Fibroblast of pulmonary artery (primary cell): ENCODE data around the gene CA10.

Experiments used
- DNase-seq: peaks from one replicate; pipeline ENCODE4 v3.0.0-alpha.2; 2010; ENCODE audit warnings: low read depth
- H3K4me3 ChIP-seq: replicated peaks from 2 replicates; pipeline ENCODE4 v1.5.1; 2011; ENCODE audit warnings: low read depth, mild to moderate bottlenecking, control low read depth, low read length, moderate library complexity
- TF ChIP-seq, protein P1 (sequence below): IDR thresholded peaks from 2 replicates; pipeline ENCODE4 v1.5.1; 2011; ENCODE audit warnings: mild to moderate bottlenecking, control low read depth, low read length, inconsistent platforms; ENCODE audit errors: missing control alignments

Gene CA10

DNA sequence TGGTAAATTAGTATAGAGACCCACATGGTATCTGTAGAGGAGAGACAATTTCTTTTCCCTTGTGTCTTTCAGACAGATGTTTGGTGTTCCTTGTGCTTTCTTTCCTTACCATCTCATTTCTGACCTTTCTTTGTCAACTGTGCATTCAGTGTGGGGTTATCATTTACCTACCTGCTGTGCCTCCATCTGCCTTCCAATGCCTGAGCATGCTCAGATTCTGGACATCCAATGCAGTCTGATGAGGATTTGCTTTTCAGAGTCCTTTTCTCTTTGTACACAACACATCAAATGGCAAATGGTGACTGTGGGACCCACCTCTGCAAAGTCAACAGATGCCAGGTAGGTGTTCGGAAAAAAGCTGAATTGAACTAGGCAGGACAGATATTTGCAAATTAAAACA lies 364.8 kb downstream of the CA10 start:
- DNase-seq = no peak
- TF ChIP-seq, protein P1, sequence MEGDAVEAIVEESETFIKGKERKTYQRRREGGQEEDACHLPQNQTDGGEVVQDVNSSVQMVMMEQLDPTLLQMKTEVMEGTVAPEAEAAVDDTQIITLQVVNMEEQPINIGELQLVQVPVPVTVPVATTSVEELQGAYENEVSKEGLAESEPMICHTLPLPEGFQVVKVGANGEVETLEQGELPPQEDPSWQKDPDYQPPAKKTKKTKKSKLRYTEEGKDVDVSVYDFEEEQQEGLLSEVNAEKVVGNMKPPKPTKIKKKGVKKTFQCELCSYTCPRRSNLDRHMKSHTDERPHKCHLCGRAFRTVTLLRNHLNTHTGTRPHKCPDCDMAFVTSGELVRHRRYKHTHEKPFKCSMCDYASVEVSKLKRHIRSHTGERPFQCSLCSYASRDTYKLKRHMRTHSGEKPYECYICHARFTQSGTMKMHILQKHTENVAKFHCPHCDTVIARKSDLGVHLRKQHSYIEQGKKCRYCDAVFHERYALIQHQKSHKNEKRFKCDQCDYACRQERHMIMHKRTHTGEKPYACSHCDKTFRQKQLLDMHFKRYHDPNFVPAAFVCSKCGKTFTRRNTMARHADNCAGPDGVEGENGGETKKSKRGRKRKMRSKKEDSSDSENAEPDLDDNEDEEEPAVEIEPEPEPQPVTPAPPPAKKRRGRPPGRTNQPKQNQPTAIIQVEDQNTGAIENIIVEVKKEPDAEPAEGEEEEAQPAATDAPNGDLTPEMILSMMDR = no peak
- H3K4me3 ChIP-seq = no peak overlapping the region

DNA sequence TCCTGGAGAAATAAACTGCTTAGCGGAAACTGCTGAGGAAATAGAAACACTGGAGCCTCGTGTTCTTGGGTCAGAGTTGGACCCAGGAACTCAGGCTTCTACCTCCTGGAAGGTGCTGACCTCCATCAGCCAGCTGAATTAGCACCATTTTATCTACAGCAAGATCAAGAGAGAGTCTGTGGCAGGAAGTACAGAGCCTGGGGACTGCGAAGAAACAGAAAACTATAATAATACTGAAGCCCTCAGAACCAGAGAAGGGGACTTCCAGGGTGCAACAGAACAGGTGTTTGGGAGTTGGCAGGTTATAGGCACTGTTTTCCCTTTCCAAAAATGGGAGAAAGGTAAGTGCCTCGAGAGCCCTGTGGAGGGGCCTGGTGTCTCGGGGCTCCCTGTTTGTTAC lies 379.7 kb downstream of the CA10 start:
- no peak for DNase-seq
- H3K4me3 ChIP-seq = no peak overlapping the region
- TF ChIP-seq, protein P1 = no peak

DNA sequence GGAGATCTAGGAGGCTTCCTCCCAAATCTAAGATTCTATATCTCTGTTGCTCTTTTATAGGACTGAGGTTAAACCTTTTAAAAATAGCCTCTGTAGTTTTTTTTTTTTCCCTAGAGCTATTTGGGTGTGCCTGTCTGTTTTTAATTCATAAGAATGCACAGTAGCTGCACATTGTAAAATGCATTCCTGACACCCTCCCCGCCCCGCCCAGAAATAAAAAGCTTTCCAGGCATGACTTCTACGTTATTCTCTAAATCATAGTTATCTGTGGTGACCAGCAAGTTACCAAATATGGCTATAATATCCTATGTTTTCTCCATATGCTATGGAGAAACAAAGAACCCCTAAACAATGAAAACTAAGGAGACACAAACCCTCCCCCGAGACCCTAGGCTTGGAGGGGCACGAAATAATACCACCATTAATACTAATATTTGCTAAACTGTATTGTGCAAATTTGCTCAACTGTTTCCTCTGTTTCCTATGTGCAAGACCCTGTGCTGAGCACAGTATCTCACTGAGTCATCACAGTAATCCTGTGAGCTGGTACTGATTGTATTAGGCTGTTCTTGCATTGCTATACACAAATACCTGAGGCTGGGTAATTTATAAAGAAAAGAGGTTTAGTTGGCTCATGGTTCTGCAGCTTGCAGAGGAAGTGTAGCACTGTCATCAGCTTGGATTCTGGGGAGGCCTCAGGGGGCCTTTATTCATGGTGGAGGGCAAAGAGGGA lies 388.3 kb downstream of the CA10 start:
- no peak for DNase-seq
- TF ChIP-seq, protein P1 = no peak
- no peak overlapping the region for H3K4me3 ChIP-seq

DNA sequence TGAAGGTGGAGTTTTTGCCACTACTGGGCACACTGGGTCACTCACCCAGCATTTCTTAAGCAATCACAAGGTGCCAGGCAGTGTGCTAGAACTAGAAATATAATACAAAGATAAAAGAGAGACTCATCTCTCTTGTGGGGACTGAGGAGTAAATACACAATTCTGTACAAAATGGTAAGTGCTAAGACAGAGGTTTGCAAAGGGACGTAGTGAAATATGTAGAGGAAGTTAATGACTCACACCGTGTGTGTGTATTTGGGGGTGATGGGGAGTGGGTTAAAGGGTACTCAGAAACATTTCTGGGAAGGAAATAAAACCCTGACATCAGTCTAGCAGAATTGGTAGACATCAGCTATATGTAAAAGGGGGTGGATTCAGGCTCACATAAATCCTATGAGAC lies 389.3 kb downstream of the CA10 start:
- DNase-seq = no peak
- TF ChIP-seq, protein P1 = no peak
- H3K4me3 ChIP-seq = no peak overlapping the region

DNA sequence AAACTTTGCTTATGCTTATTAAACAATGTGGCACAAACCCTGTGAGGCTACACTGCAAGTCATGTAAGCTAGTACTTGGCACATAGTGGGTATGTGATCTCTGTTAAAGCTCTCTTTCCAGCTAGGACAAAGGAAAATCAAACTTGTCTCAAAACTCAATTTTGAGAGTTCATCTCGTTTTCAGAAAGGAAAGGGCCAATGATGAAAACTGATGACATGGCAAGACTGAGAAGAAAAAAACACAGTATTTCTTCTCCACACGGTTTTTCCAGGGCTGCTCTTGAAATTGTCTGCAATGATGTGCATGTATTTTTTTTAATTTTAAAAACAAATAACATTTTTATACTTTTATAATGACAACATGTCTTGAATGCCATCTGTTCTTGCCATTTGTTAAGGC lies 389.8 kb downstream of the CA10 start:
- no peak overlapping the region for H3K4me3 ChIP-seq
- TF ChIP-seq, protein P1 = no peak
- no peak for DNase-seq

DNA sequence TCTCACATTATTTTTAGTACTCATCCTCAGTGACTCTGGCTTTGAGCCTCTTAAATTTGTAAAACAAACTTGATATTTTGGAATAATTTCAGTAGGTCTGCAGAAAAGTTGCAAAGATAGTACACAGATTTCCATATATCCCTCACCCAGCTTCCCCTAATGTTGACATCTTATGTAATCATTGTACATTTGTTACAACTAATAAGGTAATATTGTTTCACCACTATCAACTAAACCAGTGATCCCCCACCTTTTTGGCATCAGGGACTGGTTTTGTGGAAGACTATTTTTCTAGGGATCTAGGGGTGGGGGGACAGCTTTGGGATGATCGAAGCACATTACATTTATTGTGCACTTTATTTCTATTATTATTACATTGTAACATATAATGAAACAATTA lies 391.2 kb downstream of the CA10 start:
- no peak for DNase-seq
- TF ChIP-seq, protein P1 = no peak
- H3K4me3 ChIP-seq = no peak overlapping the region

DNA sequence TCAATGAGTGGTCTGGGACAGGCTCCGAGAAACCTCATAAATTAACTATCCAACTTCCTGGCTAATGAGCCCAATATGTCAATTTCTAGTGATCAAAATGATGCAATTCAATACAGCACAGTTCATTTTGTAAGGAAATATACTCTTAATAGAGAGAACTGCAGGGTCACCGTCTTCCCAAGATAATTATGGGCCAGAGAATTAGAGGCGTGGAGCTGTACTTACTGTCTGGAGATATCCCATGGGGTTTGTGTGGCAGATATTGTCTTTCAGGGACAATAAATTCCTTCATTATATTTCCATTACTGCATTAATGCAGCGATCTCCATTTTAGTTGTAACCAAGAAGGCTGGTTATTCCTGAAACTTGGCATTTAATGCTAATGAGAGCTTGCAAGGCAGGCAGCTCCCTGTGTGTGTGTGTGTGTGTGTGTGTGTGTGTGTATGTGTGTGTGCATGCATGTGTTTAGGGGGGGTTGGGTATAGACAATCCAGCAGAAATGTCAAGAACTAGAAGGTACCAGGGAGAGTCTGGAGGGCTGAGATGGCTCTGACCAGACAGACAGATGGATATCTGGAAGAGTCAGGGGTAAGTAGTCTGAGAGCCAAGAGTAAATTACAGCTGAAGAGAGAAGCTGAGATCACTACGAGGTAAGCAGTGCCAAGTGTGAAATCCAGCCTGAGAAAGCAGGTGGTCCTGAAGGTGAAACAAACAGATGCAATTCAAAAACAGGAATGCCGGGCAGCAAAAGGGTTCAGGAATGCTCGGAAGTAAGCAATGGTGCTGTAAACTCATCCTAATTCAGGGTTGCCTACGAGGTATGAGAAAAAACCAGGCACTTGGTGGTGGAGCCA lies 393.0 kb downstream of the CA10 start:
- TF ChIP-seq, protein P1 = no peak
- DNase-seq = no peak
- no peak overlapping the region for H3K4me3 ChIP-seq
